C4-2B (cell line): Measurements from ENCODE around the gene ATOSA.

Source experiments
- CTCF ChIP-seq: fragments of 450-650 bp; conservative IDR thresholded peaks from 2 replicates; pipeline ENCODE4 v1.5.1; 2017; ENCODE audit warnings: mild to moderate bottlenecking
- ZFX ChIP-seq: fragments of 450-650 bp; IDR thresholded peaks from 2 replicates; pipeline ENCODE4 v1.6.1; 2017

DNA sequence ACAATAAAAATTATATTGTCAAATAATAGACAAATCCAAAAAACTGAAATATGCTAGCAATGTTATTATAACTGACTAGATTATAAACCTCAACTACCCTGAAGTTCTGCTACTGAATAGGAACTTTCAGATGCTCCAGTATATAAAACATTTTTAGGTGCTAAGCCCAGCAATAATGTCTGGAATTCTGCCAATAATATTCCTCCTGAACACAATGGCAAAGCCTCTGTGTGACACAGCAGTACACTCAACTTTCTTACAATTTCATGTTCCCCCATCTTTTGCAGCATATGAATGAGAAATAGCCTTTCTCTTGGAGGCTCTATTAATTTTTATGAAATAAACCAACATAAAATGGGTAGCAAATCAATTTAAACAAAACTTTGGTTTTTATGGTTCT is 29.5 kb downstream of the ATOSA start:
- TF ChIP-seq CTCF (no peak), ZFX (no peak)
